Measurements from ENCODE around the gene SUPT20HL2. TPM values are rescaled to one million over a fixed set of nuclear protein-coding genes. Genes with fewer than 3 reads are reported as not detected.

The SUPT20HL2 gene
- total RNA-seq, 4 donors from 2014 or later = not detected

GRCh38 chrX:24298191-24298590 lies 15.7 kb downstream of the SUPT20HL2 start:
- Histone ChIP-seq H3K9me3 (no peaks in the 10 kb centered on the region), H3K27me3 (no peaks in the 10 kb centered on the region), H3K27ac (no peak overlapping the region), H3K36me3 (no peaks in the 10 kb centered on the region), H3K4me1 (peaks cover 0 to 3% (median 0%) of the 10 kb centered on the region in 4 donors), H3K4me3 (no peak overlapping the region)
- DNase-seq = no peak
- TF ChIP-seq POLR2A (IDR thresholded peaks at IDR 0.05) = no peak
- TF ChIP-seq CTCF (IDR thresholded peaks at IDR 0.05) = no peak
- TF ChIP-seq EP300 (IDR thresholded peaks at IDR 0.05; ENCODE audit: low read depth) = no peak
- no peak for TF ChIP-seq POLR2AphosphoS5 (IDR thresholded peaks at IDR 0.05)
- intact Hi-C loops (cut with DNase I; ENCODE audit: low total_unique reads) = no loop called here
- in situ Hi-C loops (cut with MboI; ENCODE audit: low pct_ligation_motif_present in 1 of 4, low pct_unique_long_range_greater_than_20kb in 1 of 4, low sequenced_read_pairs in 3 of 4) = no loop called here
- WGBS, 2 donors (ENCODE audit: low coverage in 1 of 2) = 46% methylated on average over 3 of the region's 3 CpGs; no CpG with 5 or more reads in 1 of the 2 donors

GRCh38 chrX:24294619-24295018 lies 19.2 kb downstream of the SUPT20HL2 start:
- Histone ChIP-seq H3K4me1 (peaks cover 0 to 7% (median 0%) of the 10 kb centered on the region in 4 donors), H3K27ac (peak overlapping the region in 1 of 4 donors; percentile 14), H3K36me3 (no peaks in the 10 kb centered on the region), H3K9me3 (no peaks in the 10 kb centered on the region), H3K4me3 (no peak overlapping the region), H3K27me3 (no peaks in the 10 kb centered on the region)
- in situ Hi-C loops (cut with MboI; ENCODE audit: low pct_ligation_motif_present in 1 of 4, low pct_unique_long_range_greater_than_20kb in 1 of 4, low sequenced_read_pairs in 3 of 4) (no loop called here), intact Hi-C loops (cut with DNase I; ENCODE audit: low total_unique reads) (no loop called here)
- peak; percentile 11 for DNase-seq
- TF ChIP-seq EP300 (IDR thresholded peaks at IDR 0.05; ENCODE audit: low read depth) (no peak), POLR2A (IDR thresholded peaks at IDR 0.05) (no peak), POLR2AphosphoS5 (IDR thresholded peaks at IDR 0.05) (no peak), CTCF (IDR thresholded peaks at IDR 0.05) (no peak)
- WGBS, 2 donors (ENCODE audit: low coverage in 1 of 2) = 59% methylated on average over 13 of the region's 13 CpGs; no CpG with 5 or more reads in 1 of the 2 donors

DNA sequence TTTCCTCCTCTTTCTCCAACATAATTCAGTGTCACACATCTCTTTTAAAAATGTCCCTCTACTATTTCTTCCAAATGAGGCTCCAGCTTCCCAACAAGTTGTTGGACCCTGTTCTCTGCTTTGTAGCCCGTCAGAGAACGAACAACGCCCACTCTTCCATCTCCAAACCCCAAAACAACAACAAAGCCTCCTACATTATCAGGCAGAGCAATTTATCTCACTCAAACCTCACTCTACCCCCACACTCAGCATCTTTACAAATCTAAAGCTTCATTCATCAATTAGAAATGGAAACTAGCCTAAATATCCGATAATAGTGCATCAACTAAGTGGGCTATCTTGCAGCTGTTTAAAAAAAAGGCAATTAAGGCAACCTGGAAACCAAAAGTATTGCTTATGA lies 20.5 kb downstream of the SUPT20HL2 start:
- Histone ChIP-seq H3K4me3 (no peak overlapping the region), H3K27me3 (no peaks in the 10 kb centered on the region), H3K4me1 (peaks cover 0 to 7% (median 0%) of the 10 kb centered on the region in 4 donors), H3K9me3 (no peaks in the 10 kb centered on the region), H3K36me3 (no peaks in the 10 kb centered on the region), H3K27ac (peak overlapping the region; percentile 55 to 75 (median 65))
- in situ Hi-C loops (cut with MboI; ENCODE audit: low pct_ligation_motif_present in 1 of 4, low pct_unique_long_range_greater_than_20kb in 1 of 4, low sequenced_read_pairs in 3 of 4) (no loop called here), intact Hi-C loops (cut with DNase I; ENCODE audit: low total_unique reads) (no loop called here)
- WGBS, 2 donors (ENCODE audit: low coverage in 1 of 2) = 76 to 79% methylated on average over 4 of the region's 4 CpGs
- DNase-seq = no peak
- TF ChIP-seq POLR2A (IDR thresholded peaks at IDR 0.05) (no peak), CTCF (IDR thresholded peaks at IDR 0.05) (no peak), EP300 (IDR thresholded peaks at IDR 0.05; ENCODE audit: low read depth) (no peak), POLR2AphosphoS5 (IDR thresholded peaks at IDR 0.05) (no peak)

DNA sequence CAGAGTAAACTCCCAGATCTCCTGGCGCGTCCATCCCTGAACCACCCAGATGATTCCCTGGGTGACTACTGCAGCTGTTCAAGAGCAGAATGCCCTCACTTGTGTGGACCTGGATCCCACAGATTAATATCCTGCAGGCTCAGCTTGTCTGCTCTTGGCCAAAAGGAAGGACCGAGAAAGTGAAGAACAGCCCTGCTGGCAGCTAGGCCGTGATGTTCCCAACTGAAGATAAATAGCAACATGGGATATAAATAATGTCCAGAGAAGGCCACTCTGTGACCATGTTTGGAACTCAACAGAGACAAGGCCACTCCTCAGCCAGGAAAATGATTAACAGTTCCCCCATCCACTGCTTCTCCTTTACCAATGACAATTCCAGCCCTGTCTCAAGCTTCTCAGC lies 21.5 kb downstream of the SUPT20HL2 start:
- TF ChIP-seq CTCF (IDR thresholded peaks at IDR 0.05) (no peak), POLR2AphosphoS5 (IDR thresholded peaks at IDR 0.05) (peak in 2 of 3 donors; percentile 45 to 55), POLR2A (IDR thresholded peaks at IDR 0.05) (no peak), EP300 (IDR thresholded peaks at IDR 0.05; ENCODE audit: low read depth) (no peak)
- peak; percentile 9 for DNase-seq
- intact Hi-C loops (cut with DNase I; ENCODE audit: low total_unique reads) = no loop called here

More for the DNA sequence above, 21.5 kb downstream of the SUPT20HL2 start:
- Histone ChIP-seq H3K9me3 (no peaks in the 10 kb centered on the region), H3K4me1 (peaks cover 0 to 7% (median 0%) of the 10 kb centered on the region in 4 donors), H3K4me3 (no peak overlapping the region), H3K36me3 (no peaks in the 10 kb centered on the region), H3K27ac (peak overlapping the region; percentile 55 to 75 (median 65)), H3K27me3 (no peaks in the 10 kb centered on the region)
- in situ Hi-C loops (cut with MboI; ENCODE audit: low pct_ligation_motif_present in 1 of 4, low pct_unique_long_range_greater_than_20kb in 1 of 4, low sequenced_read_pairs in 3 of 4) = no loop called here
- 81% methylated on average over 4 of the region's 4 CpGs; no CpG with 5 or more reads in 1 of the 2 donors for WGBS, 2 donors (ENCODE audit: low coverage in 1 of 2)

Measured in transverse colon (tissue), 4 donors.